HepG2 (cell line): ENCODE data around the gene LDAH. TPM values are rescaled to one million over a fixed set of nuclear protein-coding genes. Genes with fewer than 3 reads are reported as not detected.

ENCODE experiments used
- ATAC-seq: fragments of 200-7000 bp; cut with Tn5 transposase; 3 replicates; pipeline ENCODE4 v1.9.1; 2020; ENCODE audit warnings: mild to moderate bottlenecking, moderate library complexity
- BruUV-seq: library from RNA; stranded (reverse); fragments of 400-500 nt; replicated peaks from 2 replicates; lab custom pipeline; 2021; lab: Mats Ljungman, UMichigan
- CTCF ChIA-PET: fragments of 300-600 bp; formaldehyde crosslinking; extraction: SDS; loops from one replicate; lab custom pipeline; 2021; ENCODE audit warnings: low total read pairs, inconsistent platforms, low intra/inter-chr PET ratio; lab: Yijun Ruan, JAX
- POLR2A ChIA-PET: fragments of 350-600 bp; sonication (Branson Sonifier 250); formaldehyde crosslinking; loops from one replicate; lab custom pipeline; 2020; ENCODE audit warnings: antibody characterized with exemption, inconsistent platforms; lab: Yijun Ruan, JAX
- DNase-seq: peaks from one replicate; pipeline ENCODE4 v3.0.0-alpha.2; 2015; ENCODE audit warnings: low spot score
- FAIRE-seq: peaks from 3 replicates; lab custom pipeline; 2011; peaks lifted over from hg19 to GRCh38; lab: Jason Lieb, UNC
- H2AFZ ChIP-seq: one replicate; pipeline ENCODE4 v1.6.1; 2011; ENCODE audit warnings: low read length, inconsistent platforms
- H3K27ac ChIP-seq: fragments of 300-600 bp; 3 replicates; pipeline ENCODE4 v1.8.0; 2011; ENCODE audit warnings: mixed run types, mild to moderate bottlenecking, mixed read lengths, low read length, inconsistent platforms; ENCODE audit not compliant: insufficient read depth; ENCODE audit errors: extremely low read length
- H3K27me3 ChIP-seq, 2 experiments: fragments of 200-600 bp in 1 of 2; 2 replicates in 1 of 2; 3 replicates in 1 of 2; pipeline versions ENCODE4 v1.6.0 to v1.8.0; 2011; ENCODE audit warnings: low read length in 2 of 2, mild to moderate bottlenecking in 2 of 2, moderate library complexity in 2 of 2, inconsistent platforms in 1 of 2; ENCODE audit not compliant: insufficient read depth in 2 of 2, control insufficient read depth in 1 of 2
- H3K36me3 ChIP-seq, 2 experiments: fragments of 200-600 bp in 1 of 2; replicated peaks in 1 of 2; 2 replicates in 1 of 2; 3 replicates in 1 of 2; pipeline versions ENCODE4 v1.5.1 to v1.8.0; 2011; ENCODE audit warnings: low read length in 2 of 2, inconsistent platforms in 1 of 2; ENCODE audit not compliant: insufficient read depth in 2 of 2, control insufficient read depth in 1 of 2
- H3K4me1 ChIP-seq: 2 replicates; pipeline ENCODE4 v1.5.1; 2012; ENCODE audit warnings: low read length, inconsistent platforms; ENCODE audit not compliant: insufficient read depth
- H3K4me2 ChIP-seq: 2 replicates; pipeline ENCODE4 v1.6.0; 2011; ENCODE audit warnings: low read depth, low read length, inconsistent platforms
- H3K4me3 ChIP-seq, 3 experiments: fragments of 200-600 bp in 1 of 3; sonication (generic), shearing (Covaris generic) in 1 of 3; replicated peaks in 1 of 3; 2 replicates each; pipeline ENCODE4 v1.5.1; 2011 to 2016; ENCODE audit warnings: low read length in 3 of 3, inconsistent platforms in 2 of 3, low read depth in 2 of 3, mild to moderate bottlenecking in 2 of 3, control low read depth in 1 of 3, mixed read lengths in 1 of 3; ENCODE audit not compliant: insufficient read depth in 1 of 3
- H3K79me2 ChIP-seq: one replicate; pipeline ENCODE4 v1.6.1; 2011; ENCODE audit warnings: low read length, inconsistent platforms; ENCODE audit not compliant: insufficient read depth
- H3K9ac ChIP-seq: 2 replicates; pipeline ENCODE4 v1.6.0; 2011; ENCODE audit warnings: mild to moderate bottlenecking, low read depth, low read length, inconsistent platforms; ENCODE audit not compliant: insufficient read depth
- H3K9me3 ChIP-seq: 2 replicates; pipeline ENCODE4 v1.5.1; 2012; ENCODE audit warnings: mild to moderate bottlenecking, low read length
- H4K20me1 ChIP-seq: 2 replicates; pipeline ENCODE4 v1.6.0; 2011; ENCODE audit warnings: inconsistent platforms, mild to moderate bottlenecking, low read length, moderate library complexity; ENCODE audit not compliant: insufficient read depth
- AGO1 ChIP-seq: fragments of 200-400 bp; formaldehyde crosslinking; IDR thresholded peaks from 2 replicates; pipeline ENCODE4 v1.6.1; 2017; ENCODE audit warnings: mild to moderate bottlenecking, low read depth, low read length, moderate library complexity; ENCODE audit not compliant: poor library complexity, severe bottlenecking
- ATM ChIP-seq: fragments of 450-650 bp; IDR thresholded peaks from 2 replicates; pipeline ENCODE4 v1.7.1; 2017; ENCODE audit warnings: mild to moderate bottlenecking, borderline replicate concordance
- DNMT1 ChIP-seq: sonication (generic); formaldehyde crosslinking; IDR thresholded peaks from 2 replicates; pipeline ENCODE4 v1.5.1; 2020; ENCODE audit warnings: mild to moderate bottlenecking, missing genetic modification reagents
- EHMT2 ChIP-seq: fragments of 200-600 bp; sonication (generic); IDR thresholded peaks from 2 replicates; pipeline ENCODE4 v1.7.0; 2017; ENCODE audit warnings: antibody characterized with exemption, low read depth, low read length, borderline replicate concordance
- HMGA1 ChIP-seq: sonication (generic); formaldehyde crosslinking; conservative IDR thresholded peaks from 2 replicates; pipeline ENCODE4 v1.4.0; 2020; ENCODE audit warnings: missing genetic modification reagents
- PHF21A ChIP-seq: sonication (generic); formaldehyde crosslinking; IDR thresholded peaks from 2 replicates; pipeline ENCODE4 v1.5.0; 2020; ENCODE audit warnings: mild to moderate bottlenecking, missing genetic modification reagents
- RARA ChIP-seq: IDR thresholded peaks from 2 replicates; pipeline ENCODE4 v1.6.1; 2016; ENCODE audit warnings: missing genetic modification reagents, missing compliant biosample characterization
- RNF2 ChIP-seq: fragments of 450-650 bp; conservative IDR thresholded peaks from 2 replicates; pipeline ENCODE4 v1.6.1; 2016; ENCODE audit warnings: low read depth
- YEATS4 ChIP-seq: sonication (generic); formaldehyde crosslinking; IDR thresholded peaks from 2 replicates; pipeline ENCODE4 v1.4.0; 2020; ENCODE audit warnings: missing genetic modification reagents, borderline replicate concordance
- ZBTB3 ChIP-seq: sonication (generic); formaldehyde crosslinking; IDR thresholded peaks from 2 replicates; pipeline ENCODE4 v1.4.0; 2020; ENCODE audit warnings: low read depth, mild to moderate bottlenecking, moderate library complexity, missing genetic modification reagents, borderline replicate concordance
- ZNF451 ChIP-seq: sonication (generic); formaldehyde crosslinking; IDR thresholded peaks from 2 replicates; pipeline ENCODE4 v1.5.0; 2020; ENCODE audit warnings: mild to moderate bottlenecking, missing genetic modification reagents
- ZNF772 ChIP-seq: sonication (generic); formaldehyde crosslinking; IDR thresholded peaks from 2 replicates; pipeline ENCODE4 v1.5.0; 2020; ENCODE audit warnings: mild to moderate bottlenecking, missing genetic modification reagents
- WGBS: methylation state at CpG from one replicate; pipeline ENCODE4 v1.1.6; 2017; ENCODE audit warnings: low lambda C conversion rate; 5-methylcytosine and 5-hydroxymethylcytosine counted together
- in situ Hi-C: cut with HindIII; loops from 2 replicates; pipeline ENCODE4 v1.10.0; 2017; ENCODE audit warnings: low pct_unique_long_range_greater_than_20kb; ENCODE audit not compliant: extremely low pct_ligation_motif_present
- intact Hi-C: fragments of 100-400 bp; cut with micrococcal nuclease; formaldehyde crosslinking; loops from one replicate; pipeline ENCODE4 v1.10.0; 2022; ENCODE audit not compliant: unreplicated experiment
- polyA plus RNA-seq, 8 experiments: library from polyadenylated mRNA; depleted of rRNA in 3 of 8; stranded (reverse) in 7 of 8; unstranded in 1 of 8; fragments of >200 nt; fragmentation: Illumina TruSeq in 4 of 8; extraction: Trizol in 4 of 8; gene quantifications; 2 replicates each; pipeline versions ENCODE4 v1.2.1 to v1.2.3, GENCODE V29; 2011 to 2016; ENCODE audit warnings: low read depth in 4 of 8, missing spikeins in 1 of 8, mixed read lengths in 1 of 8; ENCODE audit not compliant: insufficient read depth in 1 of 8
- total RNA-seq, 5 experiments: library from RNA; depleted of rRNA; stranded (reverse); fragments of >200 nt; fragmentation: Illumina TruSeq; extraction: Trizol; gene quantifications; 2 replicates each; pipeline ENCODE4 v1.2.3, GENCODE V29; 2016; ENCODE audit warnings: low read depth in 1 of 5
- TF ChIP-seq, protein P1 (sequence below): sonication (generic); formaldehyde crosslinking; IDR thresholded peaks from 2 replicates; pipeline ENCODE4 v1.4.0; 2020; ENCODE audit warnings: missing genetic modification reagents

Gene LDAH
- total and polyA plus RNA-seq, 2 of the 13 experiments (the other 11 are each of a cell fraction or from before 2014, with no cell fraction given): 28.8 to 46.2 TPM

GRCh38 chr2:20664431-20665242 is 158.3 kb downstream of the LDAH start:
- H3K79me2 ChIP-seq: peaks cover 17% of the 10 kb centered on the region
- H3K36me3 ChIP-seq: no peaks in the 10 kb centered on the region; a peak in 1 of 5 replicates
- no peak overlapping the region for H3K27ac ChIP-seq
- POLR2A ChIA-PET: interaction anchor here (2.1 to 8.5 kb wide), 2 partner anchors 11 to 159 kb away, joined by 12 to 216 read pairs; partner anchors contain the start of gene LDAH
- peaks cover 20 to 49% of the 10 kb centered on the region in 2 experiments; a peak in 4 of 5 replicates for H3K27me3 ChIP-seq
- intact Hi-C loops: loop anchor here (5.0 to 10.0 kb wide), 2 partner anchors 503 to 650 kb away; no protein-coding TSS in a partner anchor
- WGBS: 24% methylated on average over 17 of the region's 17 CpGs
- ATAC-seq (no peak), FAIRE-seq (peak; percentile 23), DNase-seq (peak; percentile 49)
- in situ Hi-C loops: loop anchor here (10.0 to 25.0 kb wide), 2 partner anchors 298 to 500 kb away; no protein-coding TSS in a partner anchor
- H3K4me1 ChIP-seq: peaks cover 54% of the 10 kb centered on the region
- CTCF ChIA-PET: interaction anchor here (1.4 kb wide), 1 partner anchor 11 kb away, joined by 5 read pairs; no protein-coding TSS in a partner anchor
- H2AFZ ChIP-seq: no peak overlapping the region
- H3K9ac ChIP-seq: no peak overlapping the region
- H3K4me3 ChIP-seq: peak overlapping the region in 2 of 3 experiments; percentile 63 to 87; a peak in 4 of 6 replicates
- H3K9me3 ChIP-seq: no peaks in the 10 kb centered on the region
- BruUV-seq: no TSS peak
- peak overlapping the region; percentile 98 for H3K4me2 ChIP-seq
- H4K20me1 ChIP-seq: no peaks in the 10 kb centered on the region
- TF ChIP-seq, protein P1, sequence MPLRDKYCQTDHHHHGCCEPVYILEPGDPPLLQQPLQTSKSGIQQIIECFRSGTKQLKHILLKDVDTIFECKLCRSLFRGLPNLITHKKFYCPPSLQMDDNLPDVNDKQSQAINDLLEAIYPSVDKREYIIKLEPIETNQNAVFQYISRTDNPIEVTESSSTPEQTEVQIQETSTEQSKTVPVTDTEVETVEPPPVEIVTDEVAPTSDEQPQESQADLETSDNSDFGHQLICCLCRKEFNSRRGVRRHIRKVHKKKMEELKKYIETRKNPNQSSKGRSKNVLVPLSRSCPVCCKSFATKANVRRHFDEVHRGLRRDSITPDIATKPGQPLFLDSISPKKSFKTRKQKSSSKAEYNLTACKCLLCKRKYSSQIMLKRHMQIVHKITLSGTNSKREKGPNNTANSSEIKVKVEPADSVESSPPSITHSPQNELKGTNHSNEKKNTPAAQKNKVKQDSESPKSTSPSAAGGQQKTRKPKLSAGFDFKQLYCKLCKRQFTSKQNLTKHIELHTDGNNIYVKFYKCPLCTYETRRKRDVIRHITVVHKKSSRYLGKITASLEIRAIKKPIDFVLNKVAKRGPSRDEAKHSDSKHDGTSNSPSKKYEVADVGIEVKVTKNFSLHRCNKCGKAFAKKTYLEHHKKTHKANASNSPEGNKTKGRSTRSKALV (CRISPR knock-in tag): peak; percentile 75; the same call in 1 of the 2 replicates
- no peak for TF ChIP-seq AGO1
- 0 out of 2 replicates have a peak, but pooled peaks have one; percentile 9 for TF ChIP-seq RNF2
- peak; percentile 41; the same call in 1 of the 2 replicates for TF ChIP-seq PHF21A (CRISPR knock-in tag)
- TF ChIP-seq EHMT2: no peak
- no peak for TF ChIP-seq RARA (CRISPR knock-in tag)
- no peak for TF ChIP-seq ZBTB3 (CRISPR knock-in tag)
- TF ChIP-seq YEATS4 (CRISPR knock-in tag): no peak
- TF ChIP-seq DNMT1 (CRISPR knock-in tag): no peak
- 0 out of 2 replicates have a peak, but pooled peaks have one; percentile 16 for TF ChIP-seq ZNF772 (CRISPR knock-in tag)
- no peak for TF ChIP-seq ZNF451 (CRISPR knock-in tag)
- TF ChIP-seq HMGA1 (CRISPR knock-in tag): no peak
- no peak for TF ChIP-seq ATM
